Naive thymus-derived CD4-positive, alpha-beta T cell (primary cell): ENCODE data around the gene PIP4K2A. TPM values are rescaled to one million over a fixed set of nuclear protein-coding genes. Genes with fewer than 3 reads are reported as not detected.
"Not testable (repeated sequence)": the region's sequence is repeated elsewhere in the genome, so short reads cannot be mapped to it uniquely, and the experiment has no call there.

ENCODE experiments used
- ATAC-seq: fragments of 150-1000 bp; cut with Tn5 transposase; 2 replicates; pipeline ENCODE4 v1.10.0; 2021; ENCODE audit warnings: mild to moderate bottlenecking, moderate library complexity
- CTCF ChIA-PET: fragments of 350-600 bp; sonication (Branson Sonifier 250); formaldehyde crosslinking; loops from one replicate; lab custom pipeline; 2021; ENCODE audit warnings: antibody characterized with exemption; lab: Charles Lee
- POLR2A ChIA-PET: fragments of 350-600 bp; sonication (Branson Sonifier 250); formaldehyde crosslinking; loops from one replicate; lab custom pipeline; 2021; ENCODE audit warnings: antibody characterized with exemption, inconsistent platforms; lab: Charles Lee
- DNase-seq, 9 donors: peaks; one replicate each; pipeline versions ENCODE4 v3.0.0 to v3.0.0-alpha.2; 2020 to 2022; ENCODE audit warnings: mixed read lengths in 1 of 9
- H3K27ac ChIP-seq: one replicate; pipeline ENCODE4 v1.7.0; 2013; ENCODE audit warnings: mild to moderate bottlenecking, low read depth, low read length, moderate library complexity
- H3K27me3 ChIP-seq, 2 donors: one replicate each; pipeline ENCODE4 v1.7.0; 2013; ENCODE audit warnings: low read length in 2 of 2, mild to moderate bottlenecking in 2 of 2, moderate library complexity in 2 of 2; ENCODE audit not compliant: control insufficient read depth in 2 of 2, insufficient read depth in 2 of 2
- H3K36me3 ChIP-seq, 3 experiments: 1 replicate in 2 of 3; 2 replicates in 1 of 3; pipeline ENCODE4 v1.7.0; 2013; ENCODE audit warnings: low read length in 3 of 3, mild to moderate bottlenecking in 3 of 3, moderate library complexity in 1 of 3; ENCODE audit not compliant: insufficient read depth in 3 of 3, control insufficient read depth in 2 of 3
- H3K4me1 ChIP-seq, 2 donors: one replicate each; pipeline ENCODE4 v1.7.0; 2013; ENCODE audit warnings: low read length in 2 of 2, mild to moderate bottlenecking in 2 of 2, moderate library complexity in 1 of 2; ENCODE audit not compliant: control insufficient read depth in 2 of 2, insufficient read depth in 2 of 2
- H3K4me3 ChIP-seq: 2 replicates; pipeline ENCODE4 v1.7.0; 2013; ENCODE audit warnings: mild to moderate bottlenecking, low read length
- H3K9me3 ChIP-seq, 3 experiments: 1 replicate in 2 of 3; 2 replicates in 1 of 3; pipeline ENCODE4 v1.7.0; 2013; ENCODE audit warnings: low read length in 3 of 3; ENCODE audit not compliant: control insufficient read depth in 2 of 3
- H3K27ac Mint-ChIP-seq, 9 donors: one replicate each; pipeline ENCODE4 v1.8.0; 2020 to 2022; ENCODE audit warnings: mixed read lengths in 9 of 9, mild to moderate bottlenecking in 8 of 9, moderate library complexity in 5 of 9, inconsistent platforms in 2 of 9
- H3K27me3 Mint-ChIP-seq, 5 donors: one replicate each; pipeline ENCODE4 v1.8.0; 2021 to 2022; ENCODE audit warnings: mixed read lengths in 5 of 5, mild to moderate bottlenecking in 1 of 5
- H3K36me3 Mint-ChIP-seq, 5 donors: one replicate each; pipeline ENCODE4 v1.8.0; 2020 to 2022; ENCODE audit warnings: mixed read lengths in 5 of 5, mild to moderate bottlenecking in 3 of 5, inconsistent platforms in 1 of 5
- H3K4me1 Mint-ChIP-seq, 7 donors: one replicate each; pipeline ENCODE4 v1.8.0; 2020 to 2022; ENCODE audit warnings: mixed read lengths in 7 of 7, mild to moderate bottlenecking in 3 of 7, inconsistent platforms in 1 of 7
- H3K4me3 Mint-ChIP-seq, 10 donors: one replicate each; pipeline ENCODE4 v1.8.0; 2020 to 2022; ENCODE audit warnings: mild to moderate bottlenecking in 10 of 10, mixed read lengths in 10 of 10, moderate library complexity in 6 of 10, inconsistent platforms in 2 of 10
- H3K9me3 Mint-ChIP-seq, 11 donors: one replicate each; pipeline ENCODE4 v1.8.0; 2020 to 2022; ENCODE audit warnings: mixed read lengths in 11 of 11, mild to moderate bottlenecking in 4 of 11, inconsistent platforms in 1 of 11, moderate library complexity in 1 of 11
- intact Hi-C, 2 donors: fragments of 100-400 bp; cut with micrococcal nuclease; formaldehyde crosslinking; loops; one replicate each; pipeline ENCODE4 v1.15.1; 2023
- polyA plus RNA-seq, 2 donors: library from polyadenylated mRNA; unstranded; fragments of 300-500 nt; fragmentation: Illumina TruSeq; gene quantifications; one replicate each; pipeline ENCODE4 v1.2.3, GENCODE V29; 2021
- total RNA-seq, 6 experiments: library from RNA in 5 of 6; stranded (reverse) in 5 of 6; gene quantifications; 1 replicate in 5 of 6; 2 replicates in 1 of 6; pipeline ENCODE4 v1.2.3 and lab custom pipeline; 2021 to 2026

PIP4K2A gene
- total and polyA plus RNA-seq, 7 experiments from 2014 or later = 40.9 to 152 (median 134) TPM

DNA sequence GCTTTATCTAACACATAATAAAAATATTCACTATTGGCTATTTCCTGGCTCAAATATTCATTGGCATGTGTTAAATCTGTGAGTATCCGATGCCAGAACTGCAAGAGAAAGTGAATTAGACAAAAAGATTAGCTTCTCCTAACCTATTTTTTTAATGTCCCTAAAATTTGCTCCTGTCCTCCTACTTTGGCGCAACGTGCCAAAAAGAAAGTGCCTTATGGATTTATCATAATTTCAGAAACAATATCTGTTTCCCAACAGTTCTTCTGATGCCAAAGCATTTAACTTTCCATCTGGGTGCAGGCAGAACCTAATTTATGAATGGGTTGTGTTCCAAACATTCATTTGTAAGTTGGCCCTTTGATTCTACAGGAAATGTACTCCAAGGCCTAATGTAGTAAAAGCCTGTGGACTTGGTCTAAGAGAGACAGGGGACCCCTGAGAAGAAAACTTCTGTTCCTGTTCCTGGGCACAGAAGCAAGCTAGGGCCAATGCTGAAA is 15.4 kb downstream of the PIP4K2A start:
- Mint-ChIP-seq H3K4me3 (peak overlapping the region in 4 of 10 donors; percentile 20 to 53 (median 32)), H3K27me3 (no peaks in the 10 kb centered on the region), H3K4me1 (peaks cover 53 to 97% (median 93%) of the 10 kb centered on the region in 7 donors), H3K36me3 (peaks cover 0 to 19% (median 13%) of the 10 kb centered on the region in 5 donors), H3K27ac (peak overlapping the region in 8 of 9 donors; percentile 29 to 91 (median 70)), H3K9me3 (peaks cover 0 to 4% (median 0%) of the 10 kb centered on the region in 11 donors)
- intact Hi-C loops = loop anchor here in 1 of 2 donors (2.0 kb wide), 1 partner anchor 14 kb away; no protein-coding TSS in a partner anchor
- H3K36me3 ChIP-seq = no peaks in the 10 kb centered on the region
- POLR2A ChIA-PET = interaction anchor here (1.7 kb wide), 1 partner anchor 16 kb away, joined by 6 read pairs; no protein-coding TSS in a partner anchor
- peaks cover 45 to 82% of the 10 kb centered on the region in 2 donors for H3K4me1 ChIP-seq
- H3K4me3 ChIP-seq = no peak overlapping the region
- no peak for ATAC-seq
- H3K27me3 ChIP-seq = no peaks in the 10 kb centered on the region
- peak overlapping the region; percentile 26 for H3K27ac ChIP-seq
- H3K9me3 ChIP-seq = no peaks in the 10 kb centered on the region
- CTCF ChIA-PET = interaction anchor here (1.0 kb wide), 1 partner anchor 51 kb away, joined by 3 read pairs; no protein-coding TSS in a partner anchor
- no peak for DNase-seq

DNA sequence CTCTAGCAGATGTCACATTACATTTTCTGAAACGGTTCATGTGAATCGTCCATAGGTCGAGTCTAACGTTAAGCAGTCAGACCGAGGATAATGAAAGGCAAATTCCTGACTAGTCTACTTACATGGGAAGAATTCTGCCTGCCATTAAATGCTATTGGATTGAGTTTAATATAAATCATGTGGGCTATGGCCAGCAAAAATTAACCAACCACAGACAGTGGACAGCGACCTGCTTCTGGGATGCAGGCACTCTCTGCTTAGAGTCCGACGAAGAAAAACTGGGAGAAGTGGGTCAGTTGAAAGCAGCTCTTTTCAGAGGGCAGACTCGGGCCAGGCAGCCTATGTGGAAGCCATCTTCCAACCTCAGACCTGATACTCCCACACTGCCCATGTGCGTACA is 16.6 kb downstream of the PIP4K2A start:
- Mint-ChIP-seq H3K4me3 (peak overlapping the region in 1 of 10 donors; percentile 43), H3K4me1 (peaks cover 54 to 97% (median 93%) of the 10 kb centered on the region in 7 donors), H3K36me3 (peaks cover 0 to 18% (median 11%) of the 10 kb centered on the region in 5 donors), H3K27me3 (no peaks in the 10 kb centered on the region), H3K27ac (peak overlapping the region in 6 of 9 donors; percentile 21 to 91 (median 78)), H3K9me3 (peaks cover 0 to 4% (median 0%) of the 10 kb centered on the region in 11 donors)
- POLR2A ChIA-PET = interaction anchor here (0.7 to 5.4 kb wide), 3 partner anchors 13 to 31 kb away, joined by 3 to 22 read pairs (median 3); no protein-coding TSS in a partner anchor
- Histone ChIP-seq H3K4me1 (peaks cover 51 to 83% of the 10 kb centered on the region in 2 donors), H3K27ac (no peak overlapping the region), H3K27me3 (no peaks in the 10 kb centered on the region), H3K4me3 (no peak overlapping the region), H3K9me3 (no peaks in the 10 kb centered on the region), H3K36me3 (no peaks in the 10 kb centered on the region)
- CTCF ChIA-PET = interaction anchor here (1.4 kb wide), 1 partner anchor 43 kb away, joined by 3 read pairs; no protein-coding TSS in a partner anchor
- intact Hi-C loops = loop anchor here in 1 of 2 donors (2.0 kb wide), 1 partner anchor 13 kb away; no protein-coding TSS in a partner anchor
- DNase-seq = no peak
- ATAC-seq = no peak

DNA sequence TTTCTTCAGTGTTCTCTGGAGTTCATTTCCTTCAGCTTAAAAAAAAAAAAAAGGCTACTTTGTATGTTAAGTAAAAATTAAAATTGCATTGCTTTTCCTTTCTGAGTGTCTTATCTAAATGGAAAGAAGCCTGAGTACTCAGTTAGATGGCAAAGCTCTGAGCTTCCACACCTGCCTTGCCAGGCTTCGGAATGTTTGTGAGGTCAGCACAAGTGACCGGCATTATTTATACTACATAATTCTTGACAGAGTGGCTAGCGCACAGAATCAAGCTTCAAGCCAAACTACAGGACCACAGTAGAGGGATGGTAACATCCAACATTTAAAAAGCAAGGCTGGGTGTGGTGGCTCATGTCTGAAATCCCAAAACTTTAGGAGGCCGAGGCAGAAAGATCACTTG is 17.3 kb downstream of the PIP4K2A start:
- no peak overlapping the region for H3K4me3 ChIP-seq
- H3K4me3 Mint-ChIP-seq = peak overlapping the region in 4 of 10 donors; percentile 26 to 60 (median 46)
- peaks cover 0 to 2% (median 0%) of the 10 kb centered on the region in 11 donors for H3K9me3 Mint-ChIP-seq
- H3K27ac Mint-ChIP-seq = peak overlapping the region in 7 of 9 donors; percentile 34 to 84 (median 73)
- no peaks in the 10 kb centered on the region for H3K9me3 ChIP-seq
- DNase-seq (no peak), ATAC-seq (no peak)
- H3K36me3 Mint-ChIP-seq = peaks cover 0 to 17% (median 11%) of the 10 kb centered on the region in 5 donors
- intact Hi-C loops = no loop called here
- no peaks in the 10 kb centered on the region for H3K27me3 ChIP-seq
- peaks cover 53 to 97% (median 93%) of the 10 kb centered on the region in 7 donors for H3K4me1 Mint-ChIP-seq
- CTCF ChIA-PET = interaction anchor here (1.4 kb wide), 1 partner anchor 42 kb away, joined by 3 read pairs; no protein-coding TSS in a partner anchor
- no peak overlapping the region for H3K27ac ChIP-seq
- H3K4me1 ChIP-seq = peaks cover 46 to 83% of the 10 kb centered on the region in 2 donors
- no peaks in the 10 kb centered on the region for H3K27me3 Mint-ChIP-seq
- POLR2A ChIA-PET = interaction anchor here (0.6 to 5.4 kb wide), 6 partner anchors 8 to 76 kb away, joined by 3 to 22 read pairs (median 3); partner anchors contain the start of gene PIP4K2A
- H3K36me3 ChIP-seq = no peaks in the 10 kb centered on the region

DNA sequence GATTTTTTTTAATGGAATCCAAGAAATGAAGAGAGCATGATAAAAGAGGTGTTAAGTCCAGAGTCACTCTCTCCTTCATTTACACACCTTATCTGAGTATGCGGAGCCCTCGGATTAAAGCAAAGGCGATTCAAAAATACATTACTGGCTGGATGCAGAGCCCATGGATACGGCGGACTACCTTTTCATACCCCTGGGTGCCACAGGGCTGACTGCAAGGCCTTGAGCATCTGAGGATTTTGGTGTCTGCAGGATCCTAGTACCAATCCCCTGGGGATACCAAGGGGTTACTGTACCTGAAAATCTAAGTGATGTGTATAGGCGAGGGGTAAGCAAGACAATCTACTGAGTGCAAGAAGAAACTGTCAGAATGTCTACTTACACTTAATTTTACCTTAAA is 20.5 kb downstream of the PIP4K2A start:
- intact Hi-C loops = loop anchor here in 1 of 2 donors (1.0 to 2.0 kb wide), 2 partner anchors 10 to 17 kb away; no protein-coding TSS in a partner anchor
- no peak for DNase-seq

DNA sequence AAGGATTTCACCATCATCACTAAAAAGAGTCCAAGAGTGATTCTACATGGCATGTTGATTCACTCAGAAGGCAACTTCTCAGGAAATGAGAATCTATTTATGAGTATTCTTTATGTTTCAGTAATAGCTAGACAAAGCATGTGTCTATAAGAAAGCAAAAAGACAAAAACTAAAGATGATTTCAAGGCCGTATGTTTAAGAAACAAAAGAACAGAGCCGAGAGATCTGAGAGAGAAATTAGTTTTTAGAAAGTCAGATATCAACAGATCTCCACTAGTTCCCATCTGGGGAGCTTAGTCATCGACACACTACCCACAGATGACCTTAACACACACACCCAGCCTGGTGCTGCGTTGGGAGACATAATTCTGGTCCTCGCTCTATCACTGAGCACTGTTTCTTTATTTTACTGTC is 21.0 kb downstream of the PIP4K2A start:
- Histone ChIP-seq H3K9me3 (no peaks in the 10 kb centered on the region), H3K27ac (no peak overlapping the region), H3K36me3 (no peaks in the 10 kb centered on the region), H3K27me3 (no peaks in the 10 kb centered on the region), H3K4me3 (no peak overlapping the region), H3K4me1 (peaks cover 54 to 86% of the 10 kb centered on the region in 2 donors)
- intact Hi-C loops = loop anchor here in 1 of 2 donors (2.0 kb wide), 1 partner anchor 17 kb away; no protein-coding TSS in a partner anchor
- no peaks in the 10 kb centered on the region for H3K27me3 Mint-ChIP-seq
- ATAC-seq = peak; percentile 82
- no peak for DNase-seq
- CTCF ChIA-PET = interaction anchor here (0.6 to 1.0 kb wide), 2 partner anchors 9 to 35 kb away, joined by 3 read pairs; no protein-coding TSS in a partner anchor
- peaks cover 0 to 13% (median 8%) of the 10 kb centered on the region in 5 donors for H3K36me3 Mint-ChIP-seq
- H3K4me3 Mint-ChIP-seq = peak overlapping the region in 8 of 10 donors; percentile 1 to 58 (median 41)
- H3K4me1 Mint-ChIP-seq = peaks cover 53 to 97% (median 94%) of the 10 kb centered on the region in 7 donors
- POLR2A ChIA-PET = interaction anchor here (0.6 to 5.4 kb wide), 9 partner anchors 10 to 217 kb away, joined by 3 to 22 read pairs (median 4); no protein-coding TSS in a partner anchor
- H3K9me3 Mint-ChIP-seq = peaks cover 0 to 2% (median 0%) of the 10 kb centered on the region in 11 donors
- peak overlapping the region; percentile 21 to 95 (median 82) for H3K27ac Mint-ChIP-seq

More for the DNA sequence above, 20.5 kb downstream of the PIP4K2A start:
- ATAC-seq = no peak
- Histone ChIP-seq H3K4me1 (peaks cover 52 to 81% of the 10 kb centered on the region in 2 donors), H3K27me3 (no peaks in the 10 kb centered on the region), H3K9me3 (no peaks in the 10 kb centered on the region), H3K27ac (peak overlapping the region; percentile 8), H3K36me3 (no peaks in the 10 kb centered on the region), H3K4me3 (no peak overlapping the region)
- ChIA-PET CTCF (interaction anchor here (0.6 to 1.0 kb wide), 2 partner anchors 10 to 36 kb away, joined by 3 read pairs; no protein-coding TSS in a partner anchor), POLR2A (interaction anchor here (1.1 to 5.4 kb wide), 5 partner anchors 13 to 23 kb away, joined by 4 to 22 read pairs (median 4); no protein-coding TSS in a partner anchor)
- Mint-ChIP-seq H3K36me3 (peaks cover 0 to 13% (median 8%) of the 10 kb centered on the region in 5 donors), H3K27me3 (no peaks in the 10 kb centered on the region), H3K4me3 (peak overlapping the region in 8 of 10 donors; percentile 8 to 58 (median 41)), H3K9me3 (peaks cover 0 to 2% (median 0%) of the 10 kb centered on the region in 11 donors), H3K27ac (peak overlapping the region; percentile 21 to 95 (median 82)), H3K4me1 (peaks cover 53 to 97% (median 93%) of the 10 kb centered on the region in 7 donors)

DNA sequence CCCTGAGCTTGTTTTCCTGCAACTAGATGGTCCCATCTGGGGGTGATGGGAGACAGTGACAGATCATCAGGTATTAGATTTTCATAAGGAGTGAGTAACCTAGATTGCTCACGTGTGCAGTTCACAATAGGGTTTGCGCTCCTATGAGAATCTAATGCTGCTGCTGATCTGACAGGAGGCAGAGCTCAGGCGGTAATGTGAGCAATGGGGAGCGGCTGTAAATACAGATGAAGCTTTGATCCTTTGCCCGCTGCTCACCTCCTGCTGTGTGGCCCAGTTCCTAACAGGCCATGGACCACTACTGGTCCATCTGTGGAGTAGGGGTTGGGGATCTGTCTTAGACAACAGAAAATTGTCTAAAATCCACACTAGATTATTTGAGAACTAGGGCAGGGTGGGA is 22.3 kb downstream of the PIP4K2A start:
- not testable (repeated sequence) for ATAC-seq

More for the DNA sequence above, 22.3 kb downstream of the PIP4K2A start:
- H3K27ac Mint-ChIP-seq = peak overlapping the region in 8 of 9 donors; percentile 27 to 95 (median 82)
- Histone ChIP-seq H3K27ac (peak overlapping the region; percentile 51), H3K4me1 (peaks cover 60 to 90% of the 10 kb centered on the region in 2 donors)
- not testable (repeated sequence) for DNase-seq, H3K27me3 ChIP-seq, H3K27me3 Mint-ChIP-seq, H3K9me3 Mint-ChIP-seq, H3K9me3 ChIP-seq, H3K4me3 ChIP-seq, H3K36me3 ChIP-seq
- intact Hi-C loops = loop anchor here in 1 of 2 donors (2.0 kb wide), 1 partner anchor 19 kb away; no protein-coding TSS in a partner anchor
- peak overlapping the region in 3 of 10 donors; percentile 8 to 46 (median 29) for H3K4me3 Mint-ChIP-seq
- H3K36me3 Mint-ChIP-seq = peaks cover 0 to 15% (median 8%) of the 10 kb centered on the region in 5 donors
- peaks cover 56 to 97% (median 95%) of the 10 kb centered on the region in 7 donors for H3K4me1 Mint-ChIP-seq
- POLR2A ChIA-PET = interaction anchor here (0.7 to 2.3 kb wide), 11 partner anchors 8 to 91 kb away, joined by 3 to 8 read pairs (median 4); no protein-coding TSS in a partner anchor
- CTCF ChIA-PET = interaction anchor here (0.8 to 1.5 kb wide), 2 partner anchors 14 to 35 kb away, joined by 3 to 5 read pairs; no protein-coding TSS in a partner anchor
